Left lung (tissue), 10 donors: Measurements from ENCODE around the gene CZIB. TPM values are rescaled to one million over a fixed set of nuclear protein-coding genes. Genes with fewer than 3 reads are reported as not detected.

Experiments used
- ATAC-seq: fragments of 200-7000 bp; cut with Tn5 transposase; one replicate; pipeline ENCODE4 v1.9.1; 2020; ENCODE audit warnings: moderate library complexity
- DNase-seq, 4 donors: peaks; one replicate each; pipeline ENCODE4 v3.0.0-alpha.2; 2013 to 2020
- H3K27ac ChIP-seq, 2 donors: fragments of 200-600 bp; sonication (generic) in 1 of 2; one replicate each; pipeline versions ENCODE4 v1.5.0 to v1.8.0; 2020 to 2021
- H3K27me3 ChIP-seq, 2 donors: fragments of 200-600 bp; sonication (generic) in 1 of 2; one replicate each; pipeline versions ENCODE4 v1.5.0 to v1.8.0; 2020 to 2021
- H3K36me3 ChIP-seq, 2 donors: fragments of 200-600 bp; sonication (generic) in 1 of 2; one replicate each; pipeline versions ENCODE4 v1.5.0 to v1.8.0; 2020 to 2021
- H3K4me1 ChIP-seq, 2 donors: fragments of 200-600 bp; one replicate each; pipeline ENCODE4 v1.8.0; 2021
- H3K4me3 ChIP-seq, 2 donors: fragments of 200-600 bp; sonication (generic) in 1 of 2; one replicate each; pipeline versions ENCODE4 v1.5.0 to v1.8.0; 2020 to 2021; ENCODE audit warnings: mild to moderate bottlenecking in 1 of 2
- H3K9me3 ChIP-seq, 2 donors: fragments of 200-600 bp; sonication (generic) in 1 of 2; one replicate each; pipeline versions ENCODE4 v1.5.0 to v1.8.0; 2020 to 2021
- intact Hi-C, 2 donors: fragments of 100-400 bp; cut with DNase I; formaldehyde crosslinking; loops; one replicate each; pipeline versions ENCODE4 v1.11.2 to v1.14.2; 2022
- polyA plus RNA-seq, 6 donors: library from polyadenylated mRNA; unstranded; fragments of 120-200 nt; gene quantifications; one replicate each; pipeline ENCODE4 v1.2.1, GENCODE V29; 2013; ENCODE audit not compliant: insufficient read length in 6 of 6
- total RNA-seq, 2 donors: library from RNA; stranded (reverse); fragmentation: NEBNext Ultra II Directional; extraction: Animal tissue kit (Norgen Biotek cat#: 25700); gene quantifications; one replicate each; pipeline ENCODE4 v1.2.1, GENCODE V29; 2021
- TF ChIP-seq, protein P1 (sequence below), 2 donors: fragments of 200-600 bp; sonication (generic) in 1 of 2; IDR thresholded peaks; one replicate each; pipeline versions ENCODE4 v1.5.0 to v1.8.0; 2021; ENCODE audit warnings: antibody characterized with exemption in 2 of 2
- donor health status: DM: no; HTN: yes; CAD: no.
- donor health status: DM: no; HTN: no; CAD: no.

The CZIB gene
- total and polyA plus RNA-seq, 8 donors, result 50.5 to 103 (median 93.2) TPM

DNA sequence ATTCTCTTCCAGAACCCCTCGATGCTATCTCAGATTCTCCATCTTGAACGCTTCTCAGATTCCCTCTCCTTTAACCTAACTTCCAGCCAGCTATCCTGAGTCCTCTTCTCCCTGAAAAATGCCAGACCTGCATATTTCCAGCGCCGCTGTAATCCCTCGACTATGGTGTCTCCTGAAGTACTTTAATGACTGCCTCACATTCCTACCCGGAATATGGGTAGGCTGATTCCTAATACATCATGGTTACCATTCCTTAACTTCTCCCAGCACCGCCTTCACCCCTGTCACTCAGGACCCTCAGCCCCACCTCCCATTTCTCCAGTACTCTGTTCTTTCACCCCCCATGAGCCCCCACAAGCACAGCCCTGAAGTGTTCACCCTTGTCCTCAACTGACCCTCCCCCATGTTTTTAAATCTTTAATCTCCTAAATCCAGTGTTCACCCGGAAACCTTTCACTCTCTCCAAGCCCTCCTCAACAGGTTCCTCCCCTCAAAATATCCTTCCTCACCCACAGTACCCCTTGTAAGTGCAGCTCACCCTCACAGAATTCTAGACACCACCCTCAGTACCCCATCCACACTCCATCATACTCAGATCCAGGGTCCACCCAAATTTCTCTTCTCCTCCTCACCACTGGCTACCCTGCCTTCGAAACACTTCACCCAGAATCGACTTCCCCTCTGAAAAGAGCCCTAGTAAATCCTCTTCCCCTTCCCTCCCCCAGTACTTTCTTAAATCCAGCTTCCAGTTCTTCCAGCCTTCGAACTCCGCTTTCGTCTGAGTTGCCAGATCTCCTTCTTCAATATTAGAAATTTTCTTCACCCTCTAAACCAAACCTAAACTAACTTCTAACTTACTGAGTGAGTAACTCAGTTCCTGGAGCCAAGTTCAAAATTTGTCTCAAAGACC is 22.9 kb downstream of the CZIB start:
- Histone ChIP-seq H3K27me3 (no peaks in the 10 kb centered on the region), H3K9me3 (no peaks in the 10 kb centered on the region), H3K27ac (peak overlapping the region; percentile 96 to 98), H3K36me3 (peaks cover 0 to 19% of the 10 kb centered on the region in 2 donors), H3K4me3 (peak overlapping the region; percentile 84 to 96), H3K4me1 (peaks cover 5 to 28% of the 10 kb centered on the region in 2 donors)
- peak; percentile 15 for ATAC-seq
- intact Hi-C loops, result no loop called here
- TF ChIP-seq, protein P1, sequence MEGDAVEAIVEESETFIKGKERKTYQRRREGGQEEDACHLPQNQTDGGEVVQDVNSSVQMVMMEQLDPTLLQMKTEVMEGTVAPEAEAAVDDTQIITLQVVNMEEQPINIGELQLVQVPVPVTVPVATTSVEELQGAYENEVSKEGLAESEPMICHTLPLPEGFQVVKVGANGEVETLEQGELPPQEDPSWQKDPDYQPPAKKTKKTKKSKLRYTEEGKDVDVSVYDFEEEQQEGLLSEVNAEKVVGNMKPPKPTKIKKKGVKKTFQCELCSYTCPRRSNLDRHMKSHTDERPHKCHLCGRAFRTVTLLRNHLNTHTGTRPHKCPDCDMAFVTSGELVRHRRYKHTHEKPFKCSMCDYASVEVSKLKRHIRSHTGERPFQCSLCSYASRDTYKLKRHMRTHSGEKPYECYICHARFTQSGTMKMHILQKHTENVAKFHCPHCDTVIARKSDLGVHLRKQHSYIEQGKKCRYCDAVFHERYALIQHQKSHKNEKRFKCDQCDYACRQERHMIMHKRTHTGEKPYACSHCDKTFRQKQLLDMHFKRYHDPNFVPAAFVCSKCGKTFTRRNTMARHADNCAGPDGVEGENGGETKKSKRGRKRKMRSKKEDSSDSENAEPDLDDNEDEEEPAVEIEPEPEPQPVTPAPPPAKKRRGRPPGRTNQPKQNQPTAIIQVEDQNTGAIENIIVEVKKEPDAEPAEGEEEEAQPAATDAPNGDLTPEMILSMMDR (IDR thresholded peaks at IDR 0.05), result no peak
- no peak for DNase-seq

DNA sequence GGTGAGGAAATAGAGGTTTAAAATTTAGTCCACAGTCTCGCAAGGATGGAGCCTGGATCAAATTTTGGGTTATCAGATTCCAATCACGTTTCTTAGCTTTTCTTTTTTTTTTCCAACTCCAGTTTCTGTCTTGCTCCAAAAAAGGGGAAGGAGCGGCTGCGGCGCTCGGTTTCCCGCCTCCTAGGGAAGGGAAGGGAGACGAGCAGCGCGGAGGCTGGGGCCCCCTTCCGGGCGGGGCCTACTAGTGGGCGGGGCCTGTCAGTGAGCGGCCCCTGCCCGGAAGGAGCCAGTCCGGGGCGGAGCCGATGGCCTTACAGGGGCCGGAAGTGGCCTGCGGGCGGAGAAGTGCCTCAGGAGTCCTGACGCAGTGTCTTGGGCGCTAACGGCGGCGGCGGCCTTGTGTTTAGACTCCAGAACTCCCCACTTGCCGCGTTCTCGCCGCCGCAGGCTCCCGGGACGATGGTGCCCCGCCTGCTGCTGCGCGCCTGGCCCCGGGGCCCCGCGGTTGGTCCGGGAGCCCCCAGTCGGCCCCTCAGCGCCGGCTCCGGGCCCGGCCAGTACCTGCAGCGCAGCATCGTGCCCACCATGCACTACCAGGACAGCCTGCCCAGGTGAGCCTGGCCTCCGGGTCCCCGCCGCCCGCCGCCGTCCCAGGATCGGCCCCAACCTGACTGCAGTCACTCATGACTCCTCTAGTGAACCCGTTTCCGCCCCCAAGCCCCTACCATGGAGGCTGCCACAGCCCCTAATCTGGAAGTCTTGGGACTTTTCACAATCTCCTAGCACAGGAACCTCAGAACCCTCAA is 23.7 kb downstream of the CZIB start, which contains the start of gene CPT2:
Gene CPT2, plus strand, starts transcription at position 340 of the 806 bp plus-strand sequence. Its CDS starts 120 bp downstream, at position 460.
- Histone ChIP-seq H3K36me3 (peaks cover 0 to 12% of the 10 kb centered on the region in 2 donors), H3K9me3 (no peaks in the 10 kb centered on the region), H3K4me1 (peaks cover 5 to 28% of the 10 kb centered on the region in 2 donors), H3K27me3 (no peaks in the 10 kb centered on the region), H3K4me3 (peak within 1 kb of the TSS; percentile 84 to 96), H3K27ac (peak within 1 kb of the TSS; percentile 96 to 98)
- TF ChIP-seq, protein P1 (IDR thresholded peaks at IDR 0.05), result peak in 1 of 2 donors; percentile 37
- DNase-seq (peak; percentile 89 to 100 (median 96)), ATAC-seq (peak; percentile 100)
- intact Hi-C loops, result no loop called here

DNA sequence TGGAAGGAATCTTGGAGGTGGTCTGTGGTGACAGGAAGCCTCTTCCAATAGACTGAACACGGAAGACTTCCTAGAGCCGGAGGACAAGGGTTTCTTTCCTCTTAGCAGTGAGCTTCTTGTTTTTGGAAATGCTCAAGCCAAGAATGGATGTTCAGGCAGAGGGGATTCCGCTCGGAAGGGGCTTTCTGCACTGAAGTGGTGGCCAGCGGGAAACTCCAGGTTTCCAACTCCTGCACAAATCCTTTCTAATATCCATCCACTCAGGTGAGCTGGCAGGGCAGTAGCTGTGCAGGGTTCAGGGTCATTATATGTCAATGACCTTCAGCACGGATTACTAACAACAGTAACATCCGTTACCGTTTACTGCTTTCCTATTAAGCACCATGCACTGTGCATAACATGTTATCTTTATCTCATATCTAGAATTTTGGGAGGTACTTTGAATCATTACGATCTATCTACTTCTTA is 24.4 kb downstream of the CZIB start:
- TF ChIP-seq, protein P1 (IDR thresholded peaks at IDR 0.05), result no peak
- peaks cover 5 to 28% of the 10 kb centered on the region in 2 donors for H3K4me1 ChIP-seq
- DNase-seq (no peak), ATAC-seq (peak; percentile 38)
- no peaks in the 10 kb centered on the region for H3K27me3 ChIP-seq
- no peaks in the 10 kb centered on the region for H3K9me3 ChIP-seq
- intact Hi-C loops, result no loop called here
- H3K36me3 ChIP-seq, result peaks cover 0 to 6% of the 10 kb centered on the region in 2 donors
- peak overlapping the region; percentile 84 to 96 for H3K4me3 ChIP-seq
- H3K27ac ChIP-seq, result peak overlapping the region; percentile 96 to 98

DNA sequence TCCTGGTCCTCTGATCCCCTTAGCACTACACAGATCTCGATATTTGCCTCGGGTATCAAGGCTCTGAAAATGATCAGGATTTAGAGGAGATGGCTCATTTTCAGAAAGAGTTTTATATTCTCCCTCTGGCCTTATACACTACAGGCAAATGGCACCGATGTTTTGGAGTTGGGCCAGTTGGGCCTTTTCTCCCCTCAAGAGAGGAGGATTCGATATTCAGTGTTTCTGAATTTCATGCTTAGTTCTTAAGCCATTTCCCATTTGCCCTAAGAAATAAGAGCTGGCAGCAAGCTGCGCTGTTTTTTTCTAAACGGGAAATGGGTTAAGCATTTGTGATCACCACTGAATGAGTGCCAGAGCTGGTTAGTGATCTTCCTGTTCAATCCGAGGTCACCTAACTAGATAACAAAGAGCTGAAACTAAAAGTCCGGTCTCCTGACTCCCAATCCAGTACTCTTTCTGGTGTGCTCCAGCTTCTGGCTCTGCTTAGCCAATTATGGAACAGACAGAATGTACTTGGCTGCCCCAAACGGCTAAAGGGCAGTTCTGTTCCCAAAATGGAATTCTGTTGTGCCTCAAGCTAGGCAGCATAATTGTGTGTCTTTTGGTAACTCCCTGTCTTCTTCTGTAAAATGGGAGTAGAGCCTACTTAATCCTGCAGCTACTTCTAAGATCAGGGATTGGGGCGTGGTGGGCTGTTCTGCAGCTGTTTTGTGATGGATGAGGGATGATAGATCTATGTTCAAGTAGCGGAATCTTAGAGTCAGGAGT is 25.0 kb downstream of the CZIB start:
- H3K4me3 ChIP-seq, result no peak overlapping the region
- H3K36me3 ChIP-seq, result no peaks in the 10 kb centered on the region
- H3K27ac ChIP-seq, result peak overlapping the region; percentile 96 to 98
- TF ChIP-seq, protein P1 (IDR thresholded peaks at IDR 0.05), result no peak
- no peak for DNase-seq
- intact Hi-C loops, result no loop called here
- H3K27me3 ChIP-seq, result no peaks in the 10 kb centered on the region
- no peak for ATAC-seq
- no peaks in the 10 kb centered on the region for H3K9me3 ChIP-seq
- peaks cover 5 to 28% of the 10 kb centered on the region in 2 donors for H3K4me1 ChIP-seq
